ENCODE results near the gene SLC6A11.

GRCh38 chr3:10976770-10977169 lies 160.7 kb downstream of the SLC6A11 start:
- TF ChIP-seq ZC3H10 (CRISPR knock-in tag; IDR thresholded peaks at IDR 0.05) = no peak
- TF ChIP-seq, protein P1, sequence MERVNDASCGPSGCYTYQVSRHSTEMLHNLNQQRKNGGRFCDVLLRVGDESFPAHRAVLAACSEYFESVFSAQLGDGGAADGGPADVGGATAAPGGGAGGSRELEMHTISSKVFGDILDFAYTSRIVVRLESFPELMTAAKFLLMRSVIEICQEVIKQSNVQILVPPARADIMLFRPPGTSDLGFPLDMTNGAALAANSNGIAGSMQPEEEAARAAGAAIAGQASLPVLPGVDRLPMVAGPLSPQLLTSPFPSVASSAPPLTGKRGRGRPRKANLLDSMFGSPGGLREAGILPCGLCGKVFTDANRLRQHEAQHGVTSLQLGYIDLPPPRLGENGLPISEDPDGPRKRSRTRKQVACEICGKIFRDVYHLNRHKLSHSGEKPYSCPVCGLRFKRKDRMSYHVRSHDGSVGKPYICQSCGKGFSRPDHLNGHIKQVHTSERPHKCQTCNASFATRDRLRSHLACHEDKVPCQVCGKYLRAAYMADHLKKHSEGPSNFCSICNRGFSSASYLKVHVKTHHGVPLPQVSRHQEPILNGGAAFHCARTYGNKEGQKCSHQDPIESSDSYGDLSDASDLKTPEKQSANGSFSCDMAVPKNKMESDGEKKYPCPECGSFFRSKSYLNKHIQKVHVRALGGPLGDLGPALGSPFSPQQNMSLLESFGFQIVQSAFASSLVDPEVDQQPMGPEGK (CRISPR knock-in tag; IDR thresholded peaks at IDR 0.05; ENCODE audit: borderline replicate concordance) = no peak
- TF ChIP-seq BACH2 (CRISPR knock-in tag; IDR thresholded peaks at IDR 0.05; ENCODE audit: borderline replicate concordance) = no peak
- TF ChIP-seq, protein P2, sequence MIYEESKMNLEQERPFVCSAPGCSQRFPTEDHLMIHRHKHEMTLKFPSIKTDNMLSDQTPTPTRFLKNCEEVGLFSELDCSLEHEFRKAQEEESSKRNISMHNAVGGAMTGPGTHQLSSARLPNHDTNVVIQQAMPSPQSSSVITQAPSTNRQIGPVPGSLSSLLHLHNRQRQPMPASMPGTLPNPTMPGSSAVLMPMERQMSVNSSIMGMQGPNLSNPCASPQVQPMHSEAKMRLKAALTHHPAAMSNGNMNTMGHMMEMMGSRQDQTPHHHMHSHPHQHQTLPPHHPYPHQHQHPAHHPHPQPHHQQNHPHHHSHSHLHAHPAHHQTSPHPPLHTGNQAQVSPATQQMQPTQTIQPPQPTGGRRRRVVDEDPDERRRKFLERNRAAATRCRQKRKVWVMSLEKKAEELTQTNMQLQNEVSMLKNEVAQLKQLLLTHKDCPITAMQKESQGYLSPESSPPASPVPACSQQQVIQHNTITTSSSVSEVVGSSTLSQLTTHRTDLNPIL (CRISPR knock-in tag; IDR thresholded peaks at IDR 0.05; ENCODE audit: low read depth) = no peak
- no peak for TF ChIP-seq GLIS3 (CRISPR knock-in tag; IDR thresholded peaks at IDR 0.05)
- TF ChIP-seq, protein P3, sequence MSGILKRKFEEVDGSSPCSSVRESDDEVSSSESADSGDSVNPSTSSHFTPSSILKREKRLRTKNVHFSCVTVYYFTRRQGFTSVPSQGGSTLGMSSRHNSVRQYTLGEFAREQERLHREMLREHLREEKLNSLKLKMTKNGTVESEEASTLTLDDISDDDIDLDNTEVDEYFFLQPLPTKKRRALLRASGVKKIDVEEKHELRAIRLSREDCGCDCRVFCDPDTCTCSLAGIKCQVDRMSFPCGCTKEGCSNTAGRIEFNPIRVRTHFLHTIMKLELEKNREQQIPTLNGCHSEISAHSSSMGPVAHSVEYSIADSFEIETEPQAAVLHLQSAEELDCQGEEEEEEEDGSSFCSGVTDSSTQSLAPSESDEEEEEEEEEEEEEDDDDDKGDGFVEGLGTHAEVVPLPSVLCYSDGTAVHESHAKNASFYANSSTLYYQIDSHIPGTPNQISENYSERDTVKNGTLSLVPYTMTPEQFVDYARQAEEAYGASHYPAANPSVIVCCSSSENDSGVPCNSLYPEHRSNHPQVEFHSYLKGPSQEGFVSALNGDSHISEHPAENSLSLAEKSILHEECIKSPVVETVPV (CRISPR knock-in tag; IDR thresholded peaks at IDR 0.05) = no peak
- no peak for TF ChIP-seq RARB (CRISPR knock-in tag; IDR thresholded peaks at IDR 0.05)
- no peak for TF ChIP-seq ZNF565 (CRISPR knock-in tag; conservative IDR thresholded peaks at IDR 0.05; ENCODE audit: low read depth)
- TF ChIP-seq, protein P4, sequence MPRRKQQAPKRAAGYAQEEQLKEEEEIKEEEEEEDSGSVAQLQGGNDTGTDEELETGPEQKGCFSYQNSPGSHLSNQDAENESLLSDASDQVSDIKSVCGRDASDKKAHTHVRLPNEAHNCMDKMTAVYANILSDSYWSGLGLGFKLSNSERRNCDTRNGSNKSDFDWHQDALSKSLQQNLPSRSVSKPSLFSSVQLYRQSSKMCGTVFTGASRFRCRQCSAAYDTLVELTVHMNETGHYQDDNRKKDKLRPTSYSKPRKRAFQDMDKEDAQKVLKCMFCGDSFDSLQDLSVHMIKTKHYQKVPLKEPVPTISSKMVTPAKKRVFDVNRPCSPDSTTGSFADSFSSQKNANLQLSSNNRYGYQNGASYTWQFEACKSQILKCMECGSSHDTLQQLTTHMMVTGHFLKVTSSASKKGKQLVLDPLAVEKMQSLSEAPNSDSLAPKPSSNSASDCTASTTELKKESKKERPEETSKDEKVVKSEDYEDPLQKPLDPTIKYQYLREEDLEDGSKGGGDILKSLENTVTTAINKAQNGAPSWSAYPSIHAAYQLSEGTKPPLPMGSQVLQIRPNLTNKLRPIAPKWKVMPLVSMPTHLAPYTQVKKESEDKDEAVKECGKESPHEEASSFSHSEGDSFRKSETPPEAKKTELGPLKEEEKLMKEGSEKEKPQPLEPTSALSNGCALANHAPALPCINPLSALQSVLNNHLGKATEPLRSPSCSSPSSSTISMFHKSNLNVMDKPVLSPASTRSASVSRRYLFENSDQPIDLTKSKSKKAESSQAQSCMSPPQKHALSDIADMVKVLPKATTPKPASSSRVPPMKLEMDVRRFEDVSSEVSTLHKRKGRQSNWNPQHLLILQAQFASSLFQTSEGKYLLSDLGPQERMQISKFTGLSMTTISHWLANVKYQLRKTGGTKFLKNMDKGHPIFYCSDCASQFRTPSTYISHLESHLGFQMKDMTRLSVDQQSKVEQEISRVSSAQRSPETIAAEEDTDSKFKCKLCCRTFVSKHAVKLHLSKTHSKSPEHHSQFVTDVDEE (CRISPR knock-in tag; IDR thresholded peaks at IDR 0.05) = no peak
- TF ChIP-seq ZFP30 (CRISPR knock-in tag; IDR thresholded peaks at IDR 0.05) = no peak
- TF ChIP-seq ARNTL (CRISPR knock-in tag; IDR thresholded peaks at IDR 0.05; ENCODE audit: borderline replicate concordance, low read depth) = no peak
- TF ChIP-seq CSDC2 (CRISPR knock-in tag; IDR thresholded peaks at IDR 0.05) = no peak
- no peak for TF ChIP-seq SNAI2 (CRISPR knock-in tag; IDR thresholded peaks at IDR 0.05)

All from SK-N-SH treated with all-trans-retinoic acid at 6 μM for 48 hours (cell line).